ENCODE results near the gene ZNF331.

DNA sequence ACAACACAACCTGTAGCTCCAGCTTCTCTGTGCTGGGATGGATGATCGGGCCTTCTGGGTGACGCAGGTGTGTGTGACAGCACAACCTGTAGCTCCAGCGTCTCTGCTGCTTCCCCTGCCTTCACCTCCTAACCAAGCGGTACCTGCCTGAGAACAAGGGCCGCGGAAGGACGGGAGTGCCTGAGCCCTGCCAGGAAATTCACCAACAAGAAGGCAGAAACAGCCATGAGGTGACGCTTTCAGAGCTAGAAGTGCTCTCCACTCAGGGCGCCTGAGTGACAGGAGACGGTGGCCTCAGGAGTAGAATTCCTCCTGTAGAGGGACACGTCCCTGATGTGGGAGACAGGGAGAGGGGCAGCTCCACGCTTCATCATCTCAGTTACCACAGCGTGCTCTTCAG is 17.4 kb downstream of the ZNF331 start:
- TF ChIP-seq, protein P1, sequence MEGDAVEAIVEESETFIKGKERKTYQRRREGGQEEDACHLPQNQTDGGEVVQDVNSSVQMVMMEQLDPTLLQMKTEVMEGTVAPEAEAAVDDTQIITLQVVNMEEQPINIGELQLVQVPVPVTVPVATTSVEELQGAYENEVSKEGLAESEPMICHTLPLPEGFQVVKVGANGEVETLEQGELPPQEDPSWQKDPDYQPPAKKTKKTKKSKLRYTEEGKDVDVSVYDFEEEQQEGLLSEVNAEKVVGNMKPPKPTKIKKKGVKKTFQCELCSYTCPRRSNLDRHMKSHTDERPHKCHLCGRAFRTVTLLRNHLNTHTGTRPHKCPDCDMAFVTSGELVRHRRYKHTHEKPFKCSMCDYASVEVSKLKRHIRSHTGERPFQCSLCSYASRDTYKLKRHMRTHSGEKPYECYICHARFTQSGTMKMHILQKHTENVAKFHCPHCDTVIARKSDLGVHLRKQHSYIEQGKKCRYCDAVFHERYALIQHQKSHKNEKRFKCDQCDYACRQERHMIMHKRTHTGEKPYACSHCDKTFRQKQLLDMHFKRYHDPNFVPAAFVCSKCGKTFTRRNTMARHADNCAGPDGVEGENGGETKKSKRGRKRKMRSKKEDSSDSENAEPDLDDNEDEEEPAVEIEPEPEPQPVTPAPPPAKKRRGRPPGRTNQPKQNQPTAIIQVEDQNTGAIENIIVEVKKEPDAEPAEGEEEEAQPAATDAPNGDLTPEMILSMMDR (conservative IDR thresholded peaks at IDR 0.05; ENCODE audit: low read length) = no peak
- TF ChIP-seq EZH2phosphoT487 (IDR thresholded peaks at IDR 0.05; ENCODE audit: borderline replicate concordance, low read depth, low read length) = no peak

Data from OCI-LY7 (cell line).